Thyroid gland (tissue), 4 donors: Measurements from ENCODE around the gene SIRPB2. TPM values are rescaled to one million over a fixed set of nuclear protein-coding genes. Genes with fewer than 3 reads are reported as not detected.

ENCODE experiments used
- DNase-seq, 2 donors: peaks; one replicate each; pipeline ENCODE4 v3.0.0-alpha.2; 2019
- H3K27ac ChIP-seq, 3 donors: fragments of 200-600 bp; sonication (generic); 1 replicate in 2 of 3; 2 replicates in 1 of 3; pipeline ENCODE4 v1.5.1; 2016 to 2019; ENCODE audit warnings: mild to moderate bottlenecking in 1 of 3, moderate library complexity in 1 of 3
- H3K27me3 ChIP-seq: fragments of 200-600 bp; sonication (generic); one replicate; pipeline ENCODE4 v1.5.1; 2019
- H3K36me3 ChIP-seq, 2 donors: fragments of 200-600 bp; sonication (generic); one replicate each; pipeline ENCODE4 v1.5.1; 2016 to 2019
- H3K4me1 ChIP-seq, 2 donors: fragments of 200-600 bp; sonication (generic); one replicate each; pipeline ENCODE4 v1.5.1; 2017 to 2019
- H3K4me3 ChIP-seq, 3 donors: fragments of 200-600 bp; sonication (generic); replicated peaks in 1 of 3; 1 replicate in 2 of 3; 2 replicates in 1 of 3; pipeline ENCODE4 v1.5.1; 2016; ENCODE audit warnings: mild to moderate bottlenecking in 1 of 3
- H3K9me3 ChIP-seq: fragments of 200-600 bp; sonication (generic); one replicate; pipeline ENCODE4 v1.5.1; 2017
- CTCF ChIP-seq, 6 experiments: fragments of 200-600 bp in 3 of 6; fragments of 450-650 bp in 3 of 6; sonication (generic) in 3 of 6; IDR thresholded peaks; one replicate each; pipeline ENCODE4 v1.5.1; 2016 to 2019; ENCODE audit warnings: antibody characterized with exemption in 6 of 6, mild to moderate bottlenecking in 2 of 6, inconsistent platforms in 1 of 6, moderate library complexity in 1 of 6
- POLR2A ChIP-seq, 2 donors: fragments of 450-650 bp; IDR thresholded peaks; one replicate each; pipeline ENCODE4 v1.6.1; 2017; ENCODE audit warnings: antibody characterized with exemption in 2 of 2, mild to moderate bottlenecking in 2 of 2, moderate library complexity in 1 of 2
- WGBS, 2 donors: methylation state at CpG; one replicate each; pipeline ENCODE4 v1.1.5; 2017; 5-methylcytosine and 5-hydroxymethylcytosine counted together
- intact Hi-C: fragments of 100-400 bp; cut with DNase I; formaldehyde crosslinking; loops from one replicate; pipeline ENCODE4 v1.15.1; 2023
- total RNA-seq, 4 donors: library from RNA; depleted of rRNA; stranded (reverse); fragments of >200 nt; gene quantifications; one replicate each; pipeline ENCODE4 v1.2.3, GENCODE V29; 2016

SIRPB2 gene
- total RNA-seq, 4 donors from 2014 or later = 1.3 to 4.5 (median 2.3) TPM

GRCh38 chr20:1468117-1468624 is 23.0 kb downstream of the SIRPB2 start:
- Histone ChIP-seq H3K27me3 (no peaks in the 10 kb centered on the region), H3K4me1 (peaks cover 15 to 40% of the 10 kb centered on the region in 2 donors), H3K36me3 (no peaks in the 10 kb centered on the region), H3K9me3 (no peaks in the 10 kb centered on the region), H3K27ac (no peak overlapping the region), H3K4me3 (no peak overlapping the region)
- DNase-seq = no peak
- no peak for TF ChIP-seq POLR2A (IDR thresholded peaks at IDR 0.05)
- no peak for TF ChIP-seq CTCF (IDR thresholded peaks at IDR 0.05)
- 78 to 88% methylated on average over 7 of the region's 7 CpGs for WGBS, 2 donors
- intact Hi-C loops = loop anchor here (10.0 kb wide), 1 partner anchor 343 kb away; no protein-coding TSS in a partner anchor

GRCh38 chr20:1467355-1468116 is 23.7 kb downstream of the SIRPB2 start:
- H3K4me1 ChIP-seq = peaks cover 15 to 40% of the 10 kb centered on the region in 2 donors
- peak in 1 of 2 donors; percentile 7 for DNase-seq
- H3K27ac ChIP-seq = no peak overlapping the region
- 65 to 74% methylated on average over 21 to 22 of the region's 22 CpGs for WGBS, 2 donors
- H3K4me3 ChIP-seq = no peak overlapping the region
- intact Hi-C loops = loop anchor here (10.0 kb wide), 1 partner anchor 343 kb away; no protein-coding TSS in a partner anchor
- no peak for TF ChIP-seq POLR2A (IDR thresholded peaks at IDR 0.05)
- no peak for TF ChIP-seq CTCF (IDR thresholded peaks at IDR 0.05)
- no peaks in the 10 kb centered on the region for H3K36me3 ChIP-seq
- H3K27me3 ChIP-seq = no peaks in the 10 kb centered on the region
- no peaks in the 10 kb centered on the region for H3K9me3 ChIP-seq

- 8% methylated on average over 6 to 7 of the region's 7 CpGs for WGBS, 2 donors
- Histone ChIP-seq H3K27me3 (no peaks in the 10 kb centered on the region), H3K4me1 (peaks cover 15 to 40% of the 10 kb centered on the region in 2 donors), H3K27ac (no peak overlapping the region), H3K4me3 (peak overlapping the region in 1 of 3 donors; percentile 98), H3K9me3 (no peaks in the 10 kb centered on the region), H3K36me3 (no peaks in the 10 kb centered on the region)
- intact Hi-C loops = loop anchor here (10.0 kb wide), 1 partner anchor 342 kb away; no protein-coding TSS in a partner anchor
- no peak for TF ChIP-seq CTCF (IDR thresholded peaks at IDR 0.05)
- TF ChIP-seq POLR2A (IDR thresholded peaks at IDR 0.05) = no peak
- no peak for DNase-seq
Measured at GRCh38 chr20:1467082-1467354, 24.2 kb downstream of the SIRPB2 start.

GRCh38 chr20:1466211-1467081 is 24.8 kb downstream of the SIRPB2 start, which contains the start of gene NSFL1C:
NSFL1C (minus strand) TSS chr20:1466849; CDS start chr20:1466824, 25 bp downstream.
- Histone ChIP-seq H3K36me3 (no peaks in the 10 kb centered on the region), H3K27me3 (no peaks in the 10 kb centered on the region), H3K4me3 (peak within 1 kb of the TSS; percentile 90 to 99 (median 98)), H3K9me3 (no peaks in the 10 kb centered on the region), H3K4me1 (peaks cover 15 to 40% of the 10 kb centered on the region in 2 donors), H3K27ac (peak within 1 kb of the TSS; percentile 70 to 89 (median 77))
- TF ChIP-seq CTCF (IDR thresholded peaks at IDR 0.05) (peak; percentile 45 to 100 (median 99)), POLR2A (IDR thresholded peaks at IDR 0.05) (peak in 1 of 2 donors; percentile 69)
- peak; percentile 96 to 97 for DNase-seq
- intact Hi-C loops = loop anchor here (10.0 kb wide), 1 partner anchor 342 kb away; no protein-coding TSS in a partner anchor
- 0 to 3% methylated on average over 3 to 16 of the region's 104 CpGs for WGBS, 2 donors
